Measurements from ENCODE around the gene LIG4. TPM values are rescaled to one million over a fixed set of nuclear protein-coding genes. Genes with fewer than 3 reads are reported as not detected.

Gene LIG4
- total and polyA plus RNA-seq, 2 experiments from 2014 or later: 4.9 to 8.8 TPM

- no peaks in the 10 kb centered on the region for H3K27me3 ChIP-seq (replicated peaks; ENCODE audit: insufficient read depth)
- no peak overlapping the region for H3K4me3 ChIP-seq
- no peaks in the 10 kb centered on the region for H4K20me1 ChIP-seq (ENCODE audit: insufficient read depth)
- no peaks in the 10 kb centered on the region for H3K9me2 ChIP-seq (ENCODE audit: insufficient read depth)
- no peak overlapping the region for H2AFZ ChIP-seq
- H3K79me2 ChIP-seq (ENCODE audit: insufficient read depth): no peaks in the 10 kb centered on the region
- TF ChIP-seq EZH2phosphoT487 (IDR thresholded peaks at IDR 0.05; ENCODE audit: insufficient read depth, low read depth): no peak
- no peak for TF ChIP-seq EZH2 (IDR thresholded peaks at IDR 0.05; ENCODE audit: insufficient read depth, poor library complexity, severe bottlenecking)
- no peak overlapping the region for H3K9ac ChIP-seq
- H3K27ac ChIP-seq: no peak overlapping the region
- no peaks in the 10 kb centered on the region for H3K9me3 ChIP-seq (ENCODE audit: low read depth)
- in situ Hi-C loops (cut with MboI): no loop called here
- peaks cover 8% of the 10 kb centered on the region; the same call in 1 of the 2 replicates for H3K4me1 ChIP-seq (ENCODE audit: insufficient read depth)
- DNase-seq: peak; percentile 66
- H3K4me2 ChIP-seq (ENCODE audit: unreplicated experiment): no peak overlapping the region
- H3K36me3 ChIP-seq (ENCODE audit: low read depth): no peaks in the 10 kb centered on the region
- WGBS, 2 experiments (ENCODE audit: low coverage in 1 of 2, low lambda C conversion rate in 2 of 2, missing lambda C conversion rate in 2 of 2): 0% methylated on average over 1 of the region's 1 CpG
- H3F3A ChIP-seq (ENCODE audit: insufficient read depth): no peaks in the 10 kb centered on the region; the same call in 1 of the 2 replicates
Observed at GRCh38 chr13:108200781-108201398, 14.4 kb downstream of the LIG4 start.

GRCh38 chr13:108195861-108196260 lies 19.5 kb downstream of the LIG4 start:
- WGBS, 2 experiments (ENCODE audit: low coverage in 1 of 2, low lambda C conversion rate in 2 of 2, missing lambda C conversion rate in 2 of 2): 64 to 67% methylated on average over 5 of the region's 5 CpGs

GRCh38 chr13:108195146-108195545 lies 20.2 kb downstream of the LIG4 start:
- H3K9me2 ChIP-seq (ENCODE audit: insufficient read depth): no peaks in the 10 kb centered on the region
- H3K27ac ChIP-seq: no peak overlapping the region
- no peak overlapping the region for H2AFZ ChIP-seq
- no peaks in the 10 kb centered on the region for H3K9me3 ChIP-seq (ENCODE audit: low read depth)
- H3K79me2 ChIP-seq (ENCODE audit: insufficient read depth): no peaks in the 10 kb centered on the region
- no peak overlapping the region for H3K9ac ChIP-seq
- TF ChIP-seq EZH2phosphoT487 (IDR thresholded peaks at IDR 0.05; ENCODE audit: insufficient read depth, low read depth): no peak
- H4K20me1 ChIP-seq (ENCODE audit: insufficient read depth): no peaks in the 10 kb centered on the region
- in situ Hi-C loops (cut with MboI): no loop called here
- no peak overlapping the region for H3K4me3 ChIP-seq
- peak; percentile 53 for DNase-seq
- whole genome bisulfite sequencing, 2 experiments (ENCODE audit: low coverage in 1 of 2, low lambda C conversion rate in 2 of 2, missing lambda C conversion rate in 2 of 2): 0% methylated on average over 1 of the region's 1 CpG
- no peaks in the 10 kb centered on the region for H3K4me1 ChIP-seq (ENCODE audit: insufficient read depth)
- H3K4me2 ChIP-seq (ENCODE audit: unreplicated experiment): no peak overlapping the region
- no peaks in the 10 kb centered on the region for H3K36me3 ChIP-seq (ENCODE audit: low read depth)
- no peaks in the 10 kb centered on the region for H3K27me3 ChIP-seq (replicated peaks; ENCODE audit: insufficient read depth)
- no peaks in the 10 kb centered on the region for H3F3A ChIP-seq (ENCODE audit: insufficient read depth)

More at GRCh38 chr13:108195861-108196260, 19.5 kb downstream of the LIG4 start:
- Histone ChIP-seq H3K4me2 (ENCODE audit: unreplicated experiment) (no peak overlapping the region), H3K9me3 (ENCODE audit: low read depth) (no peaks in the 10 kb centered on the region), H2AFZ (no peak overlapping the region), H3K36me3 (ENCODE audit: low read depth) (no peaks in the 10 kb centered on the region), H4K20me1 (ENCODE audit: insufficient read depth) (no peaks in the 10 kb centered on the region), H3K27ac (no peak overlapping the region), H3K4me3 (no peak overlapping the region), H3K79me2 (ENCODE audit: insufficient read depth) (no peaks in the 10 kb centered on the region), H3K4me1 (ENCODE audit: insufficient read depth) (peaks cover 4% of the 10 kb centered on the region; the same call in 1 of the 2 replicates), H3K27me3 (replicated peaks; ENCODE audit: insufficient read depth) (no peaks in the 10 kb centered on the region), H3F3A (ENCODE audit: insufficient read depth) (no peaks in the 10 kb centered on the region), H3K9me2 (ENCODE audit: insufficient read depth) (no peaks in the 10 kb centered on the region), H3K9ac (no peak overlapping the region)
- in situ Hi-C loops (cut with MboI): no loop called here
- DNase-seq: no peak
- no peak for TF ChIP-seq EZH2 (IDR thresholded peaks at IDR 0.05; ENCODE audit: insufficient read depth, poor library complexity, severe bottlenecking)
- no peak for TF ChIP-seq EZH2phosphoT487 (IDR thresholded peaks at IDR 0.05; ENCODE audit: insufficient read depth, low read depth)

- Histone ChIP-seq H4K20me1 (ENCODE audit: insufficient read depth) (no peaks in the 10 kb centered on the region), H3K36me3 (ENCODE audit: low read depth) (no peaks in the 10 kb centered on the region), H3K9me2 (ENCODE audit: insufficient read depth) (no peaks in the 10 kb centered on the region), H3F3A (ENCODE audit: insufficient read depth) (no peaks in the 10 kb centered on the region), H3K9ac (no peak overlapping the region), H3K27ac (no peak overlapping the region), H3K9me3 (ENCODE audit: low read depth) (no peaks in the 10 kb centered on the region), H3K4me3 (no peak overlapping the region), H3K4me1 (ENCODE audit: insufficient read depth) (no peaks in the 10 kb centered on the region), H3K4me2 (ENCODE audit: unreplicated experiment) (no peak overlapping the region), H3K27me3 (replicated peaks; ENCODE audit: insufficient read depth) (no peaks in the 10 kb centered on the region), H2AFZ (no peak overlapping the region), H3K79me2 (ENCODE audit: insufficient read depth) (no peaks in the 10 kb centered on the region)
- TF ChIP-seq EZH2 (IDR thresholded peaks at IDR 0.05; ENCODE audit: insufficient read depth, poor library complexity, severe bottlenecking) (no peak), EZH2phosphoT487 (IDR thresholded peaks at IDR 0.05; ENCODE audit: insufficient read depth, low read depth) (no peak)
- in situ Hi-C loops (cut with MboI): no loop called here
- no peak for DNase-seq
- WGBS, 2 experiments (ENCODE audit: low coverage in 1 of 2, low lambda C conversion rate in 2 of 2, missing lambda C conversion rate in 2 of 2): 32 to 39% methylated on average over 5 of the region's 5 CpGs
Observed at GRCh38 chr13:108194435-108194936, 20.9 kb downstream of the LIG4 start.

Measured in GM23248 (cell line).